Endodermal cell (in vitro differentiated cells): ENCODE data around the gene CFAP161. TPM values are rescaled to one million over a fixed set of nuclear protein-coding genes. Genes with fewer than 3 reads are reported as not detected.

Experiments used
- DNase-seq: peaks from one replicate; pipeline ENCODE4 v3.0.0-alpha.2; 2017
- H3K27ac ChIP-seq: 2 replicates; pipeline ENCODE4 v1.5.1; 2013; ENCODE audit warnings: mild to moderate bottlenecking, low read depth, low read length, moderate library complexity
- H3K27me3 ChIP-seq: 2 replicates; pipeline ENCODE4 v1.6.1; 2013; ENCODE audit warnings: mild to moderate bottlenecking, low read length, moderate library complexity; ENCODE audit not compliant: insufficient read depth, control insufficient read depth, poor library complexity, severe bottlenecking
- H3K36me3 ChIP-seq: 2 replicates; pipeline ENCODE4 v1.7.0; 2013; ENCODE audit warnings: mild to moderate bottlenecking, low read length, moderate library complexity; ENCODE audit not compliant: control insufficient read depth, insufficient read depth
- H3K4me1 ChIP-seq: one replicate; pipeline ENCODE4 v1.7.0; 2013; ENCODE audit warnings: low read length; ENCODE audit not compliant: control insufficient read depth, insufficient read depth
- H3K4me3 ChIP-seq: 2 replicates; pipeline ENCODE4 v1.5.1; 2013; ENCODE audit warnings: mild to moderate bottlenecking, low read length, moderate library complexity
- H3K9ac ChIP-seq: 2 replicates; pipeline ENCODE4 v1.6.1; 2013; ENCODE audit warnings: mild to moderate bottlenecking, low read length, moderate library complexity; ENCODE audit not compliant: poor library complexity, severe bottlenecking; ENCODE audit errors: extremely low read depth
- H3K9me3 ChIP-seq: 2 replicates; pipeline ENCODE4 v1.6.1; 2013; ENCODE audit warnings: mild to moderate bottlenecking, low read length, moderate library complexity; ENCODE audit not compliant: control insufficient read depth
- H3K27ac Mint-ChIP-seq: 2 replicates; pipeline ENCODE4 v1.8.0; 2020; ENCODE audit warnings: mixed read lengths
- H3K27me3 Mint-ChIP-seq: 2 replicates; pipeline ENCODE4 v1.8.0; 2021; ENCODE audit warnings: mild to moderate bottlenecking, mixed read lengths; ENCODE audit not compliant: insufficient read depth
- H3K36me3 Mint-ChIP-seq: 2 replicates; pipeline ENCODE4 v1.8.0; 2020; ENCODE audit warnings: low read depth, mixed read lengths
- H3K4me1 Mint-ChIP-seq: 2 replicates; pipeline ENCODE4 v1.8.0; 2020; ENCODE audit warnings: mixed read lengths
- H3K4me3 Mint-ChIP-seq: 2 replicates; pipeline ENCODE4 v1.8.0; 2020; ENCODE audit warnings: mild to moderate bottlenecking, moderate library complexity, mixed read lengths
- H3K9me3 Mint-ChIP-seq: 2 replicates; pipeline ENCODE4 v1.8.0; 2020; ENCODE audit warnings: mild to moderate bottlenecking, mixed read lengths
- WGBS, 2 experiments: methylation state at CpG; one replicate each; pipeline versions ENCODE4 v1.1.5 to v1.1.7; 2013; ENCODE audit warnings: missing lambda C conversion rate in 2 of 2, mixed read lengths in 1 of 2; ENCODE audit not compliant: insufficient coverage in 1 of 2, insufficient read length in 1 of 2; 5-methylcytosine and 5-hydroxymethylcytosine counted together
- total RNA-seq, 2 donors: library from RNA; stranded (reverse); fragmentation: NEBNext Ultra II Directional in 1 of 2; extraction: Animal tissue kit (Norgen Biotek cat#: 25700) in 1 of 2; gene quantifications; 2 replicates in 1 of 2; 3 replicates in 1 of 2; pipeline ENCODE4 v1.2.1, GENCODE V29; 2021
- TF ChIP-seq, protein P1 (sequence below): fragments of 200-600 bp; sonication (generic); conservative IDR thresholded peaks from 2 replicates; pipeline ENCODE4 v1.5.0; 2021; ENCODE audit warnings: antibody characterized with exemption, mild to moderate bottlenecking

Gene CFAP161
- total RNA-seq, 2 donors from 2014 or later = not detected

DNA sequence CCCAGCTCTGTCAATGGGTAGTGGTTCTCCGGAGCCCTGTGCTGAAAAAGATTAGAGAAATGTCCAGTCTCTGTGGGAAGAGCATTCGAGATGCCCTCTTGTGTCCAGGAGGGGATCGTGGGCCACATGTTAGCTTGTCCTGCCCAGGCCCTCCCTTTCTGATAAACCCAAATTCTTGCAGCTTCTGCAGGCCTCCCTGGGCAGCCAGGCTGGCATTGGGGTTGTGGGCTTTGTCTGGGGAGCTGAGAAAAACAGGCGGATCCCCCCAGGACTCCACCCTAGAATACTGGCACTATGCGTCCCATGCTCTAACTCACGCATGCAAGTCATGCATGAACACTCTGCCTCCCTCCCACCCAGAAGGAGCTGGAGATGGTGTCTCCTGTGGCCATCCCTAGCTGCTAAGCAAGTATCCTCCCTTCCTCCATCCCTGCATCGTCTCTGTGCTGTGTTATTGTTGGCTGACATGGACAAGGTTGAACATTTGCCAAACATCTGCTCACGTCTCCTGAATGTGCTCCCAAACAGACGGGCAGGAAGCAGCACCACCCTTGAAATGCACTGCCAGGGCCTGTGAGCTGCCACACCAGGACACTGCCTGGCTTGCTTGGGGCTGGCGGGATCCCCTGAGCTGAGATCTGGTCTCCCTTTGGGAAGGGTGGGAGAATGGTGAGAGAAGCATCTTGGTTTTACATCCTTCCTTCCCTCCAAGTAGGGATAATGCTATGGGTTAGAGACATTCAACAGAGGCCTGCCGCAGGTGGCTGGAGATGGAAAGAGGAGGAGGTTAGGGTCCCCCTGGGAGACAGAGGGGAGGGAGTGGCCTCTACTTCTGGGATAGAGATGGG is 26.5 kb downstream of the CFAP161 start:
- no peak overlapping the region for H3K4me3 ChIP-seq
- no peak overlapping the region for H3K27ac ChIP-seq
- H3K4me1 ChIP-seq = no peaks in the 10 kb centered on the region
- Mint-ChIP-seq H3K27ac (no peak overlapping the region), H3K4me3 (no peak overlapping the region), H3K27me3 (peaks cover 12% of the 10 kb centered on the region), H3K4me1 (no peaks in the 10 kb centered on the region), H3K36me3 (no peaks in the 10 kb centered on the region), H3K9me3 (no peaks in the 10 kb centered on the region)
- H3K36me3 ChIP-seq = no peaks in the 10 kb centered on the region
- no peaks in the 10 kb centered on the region for H3K27me3 ChIP-seq
- H3K9ac ChIP-seq = no peak overlapping the region
- 91 to 93% methylated on average over 6 to 11 of the region's 11 CpGs for WGBS, 2 experiments
- no peak for DNase-seq
- TF ChIP-seq, protein P1, sequence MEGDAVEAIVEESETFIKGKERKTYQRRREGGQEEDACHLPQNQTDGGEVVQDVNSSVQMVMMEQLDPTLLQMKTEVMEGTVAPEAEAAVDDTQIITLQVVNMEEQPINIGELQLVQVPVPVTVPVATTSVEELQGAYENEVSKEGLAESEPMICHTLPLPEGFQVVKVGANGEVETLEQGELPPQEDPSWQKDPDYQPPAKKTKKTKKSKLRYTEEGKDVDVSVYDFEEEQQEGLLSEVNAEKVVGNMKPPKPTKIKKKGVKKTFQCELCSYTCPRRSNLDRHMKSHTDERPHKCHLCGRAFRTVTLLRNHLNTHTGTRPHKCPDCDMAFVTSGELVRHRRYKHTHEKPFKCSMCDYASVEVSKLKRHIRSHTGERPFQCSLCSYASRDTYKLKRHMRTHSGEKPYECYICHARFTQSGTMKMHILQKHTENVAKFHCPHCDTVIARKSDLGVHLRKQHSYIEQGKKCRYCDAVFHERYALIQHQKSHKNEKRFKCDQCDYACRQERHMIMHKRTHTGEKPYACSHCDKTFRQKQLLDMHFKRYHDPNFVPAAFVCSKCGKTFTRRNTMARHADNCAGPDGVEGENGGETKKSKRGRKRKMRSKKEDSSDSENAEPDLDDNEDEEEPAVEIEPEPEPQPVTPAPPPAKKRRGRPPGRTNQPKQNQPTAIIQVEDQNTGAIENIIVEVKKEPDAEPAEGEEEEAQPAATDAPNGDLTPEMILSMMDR = no peak
- H3K9me3 ChIP-seq = no peaks in the 10 kb centered on the region

DNA sequence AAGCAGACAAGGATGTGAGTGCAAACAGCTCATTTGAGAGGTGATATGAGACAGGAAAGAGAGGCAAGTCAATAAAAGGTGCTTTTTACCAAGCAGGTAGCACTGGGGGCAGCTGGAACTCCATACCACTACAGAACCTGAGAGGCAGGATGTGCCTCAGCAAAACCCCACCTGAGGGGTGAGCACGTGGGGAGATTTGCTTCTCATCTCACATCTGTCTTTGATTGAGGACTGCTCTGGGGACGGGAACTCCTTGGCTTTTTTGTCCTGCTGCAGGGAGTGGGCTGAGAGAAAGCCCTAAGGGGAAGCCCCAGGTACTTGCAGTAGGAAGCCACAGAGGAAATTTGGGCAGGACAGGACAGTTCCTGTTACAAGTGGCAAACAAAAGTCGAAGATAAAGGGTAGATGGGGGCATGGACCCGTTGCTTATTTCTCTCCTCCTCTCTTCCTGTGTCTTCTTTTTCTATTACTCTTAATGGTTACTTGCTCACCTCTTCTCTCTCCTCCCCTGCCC is 27.1 kb downstream of the CFAP161 start:
- Histone ChIP-seq H3K27ac (no peak overlapping the region), H3K9me3 (no peaks in the 10 kb centered on the region), H3K4me3 (no peak overlapping the region), H3K36me3 (no peaks in the 10 kb centered on the region), H3K27me3 (no peaks in the 10 kb centered on the region), H3K9ac (no peak overlapping the region), H3K4me1 (no peaks in the 10 kb centered on the region)
- DNase-seq = no peak
- Mint-ChIP-seq H3K4me1 (no peaks in the 10 kb centered on the region), H3K27me3 (peaks cover 12% of the 10 kb centered on the region), H3K27ac (no peak overlapping the region), H3K4me3 (no peak overlapping the region), H3K36me3 (no peaks in the 10 kb centered on the region), H3K9me3 (no peaks in the 10 kb centered on the region)
- 80 to 86% methylated on average over 3 to 4 of the region's 4 CpGs for WGBS, 2 experiments
- TF ChIP-seq, protein P1 = no peak

DNA sequence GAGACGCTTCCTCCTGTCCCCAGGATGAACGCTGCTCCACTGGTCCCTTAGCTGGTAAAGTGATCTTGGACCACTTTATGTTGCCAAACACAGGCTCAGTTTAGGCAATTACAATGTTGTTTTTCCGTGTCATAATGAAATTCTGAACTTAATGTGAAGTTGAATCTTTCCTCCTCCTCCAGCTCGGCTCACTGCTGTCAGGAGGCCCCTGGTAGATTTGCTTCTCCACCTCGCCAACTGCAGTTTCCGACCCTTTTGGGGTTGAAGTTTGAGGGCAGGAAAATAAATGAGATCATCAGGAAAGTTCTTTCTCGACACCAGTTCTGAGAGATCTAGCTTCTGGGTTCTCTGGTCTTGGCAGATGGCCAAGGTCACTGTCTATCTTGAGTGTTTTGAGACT is 27.8 kb downstream of the CFAP161 start:
- Histone ChIP-seq H3K9ac (no peak overlapping the region), H3K27ac (no peak overlapping the region), H3K36me3 (no peaks in the 10 kb centered on the region), H3K27me3 (no peaks in the 10 kb centered on the region), H3K9me3 (no peaks in the 10 kb centered on the region), H3K4me3 (no peak overlapping the region), H3K4me1 (no peaks in the 10 kb centered on the region)
- WGBS, 2 experiments = 96% methylated on average over 4 to 7 of the region's 7 CpGs
- Mint-ChIP-seq H3K4me1 (no peaks in the 10 kb centered on the region), H3K36me3 (no peaks in the 10 kb centered on the region), H3K9me3 (no peaks in the 10 kb centered on the region), H3K27me3 (peaks cover 12% of the 10 kb centered on the region), H3K27ac (no peak overlapping the region), H3K4me3 (no peak overlapping the region)
- DNase-seq = no peak
- TF ChIP-seq, protein P1 = no peak
